ENCODE measurements around the gene RABGAP1L.

RABGAP1L gene

DNA sequence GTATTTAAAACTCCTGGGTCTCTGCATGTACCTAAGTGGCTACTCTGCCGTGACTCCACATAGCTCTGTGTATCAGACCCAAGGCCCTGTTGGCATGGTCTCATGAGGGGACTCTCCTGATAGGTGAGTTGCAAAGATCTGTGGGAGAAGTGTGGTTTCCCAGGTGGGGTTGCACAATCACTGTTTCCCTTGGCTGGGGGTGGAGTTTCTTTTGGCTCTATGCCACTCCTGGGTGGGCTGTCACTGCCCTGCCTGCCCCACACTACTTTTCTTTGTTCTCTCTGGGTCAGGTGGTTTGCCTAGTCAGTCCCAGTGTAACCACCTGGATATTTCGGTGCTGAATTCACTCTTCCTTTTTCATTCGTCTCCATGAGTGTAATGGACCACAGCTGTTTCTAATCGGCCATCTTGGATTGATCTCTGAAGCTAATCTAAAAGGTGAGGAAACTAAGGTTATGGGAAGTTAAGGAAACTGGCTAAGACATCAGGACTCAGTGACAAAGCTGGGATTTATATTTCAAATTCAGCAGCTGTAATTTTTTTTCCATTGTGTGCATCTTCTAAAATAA, 743.3 kb downstream of the RABGAP1L start:
- no peak for DNase-seq

DNA sequence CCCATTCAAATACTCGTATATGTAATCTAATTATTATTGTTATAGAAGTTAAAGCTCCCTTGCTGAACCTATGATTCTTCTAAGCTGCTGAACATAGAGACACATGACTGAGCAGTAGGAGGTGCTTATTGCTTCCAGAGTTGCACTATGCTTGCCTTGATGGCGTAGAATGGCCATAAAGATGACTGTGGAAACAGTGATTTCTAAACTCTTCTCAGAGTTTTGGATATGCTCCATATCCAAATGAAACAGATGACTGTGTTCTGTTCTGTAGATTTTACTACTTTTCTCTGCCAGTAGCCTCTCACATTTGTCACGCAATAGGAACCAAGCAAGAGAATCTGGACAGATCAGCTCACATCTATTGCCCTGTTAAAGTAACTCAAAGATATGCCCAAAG, 752.3 kb downstream of the RABGAP1L start:
- DNase-seq = no peak

DNA sequence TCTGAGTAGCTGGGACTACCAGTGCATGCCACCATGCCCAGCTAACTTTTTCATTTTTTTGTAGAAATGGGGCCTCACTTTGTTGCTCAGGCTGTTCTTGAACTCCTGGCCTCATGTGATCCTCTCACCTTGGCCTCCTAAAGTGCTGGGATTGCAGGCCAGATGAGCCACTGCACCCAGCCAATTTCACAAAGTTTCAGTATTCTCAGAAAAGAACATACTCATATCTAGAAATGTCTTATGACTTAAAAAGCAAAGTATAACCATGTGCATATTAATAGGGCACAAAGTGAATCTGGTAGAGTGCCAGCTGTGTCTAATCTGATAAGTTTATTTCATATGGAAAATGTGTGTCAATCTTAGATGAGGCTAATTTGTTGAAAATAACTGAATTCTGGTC, 752.9 kb downstream of the RABGAP1L start:
- DNase-seq = no peak

DNA sequence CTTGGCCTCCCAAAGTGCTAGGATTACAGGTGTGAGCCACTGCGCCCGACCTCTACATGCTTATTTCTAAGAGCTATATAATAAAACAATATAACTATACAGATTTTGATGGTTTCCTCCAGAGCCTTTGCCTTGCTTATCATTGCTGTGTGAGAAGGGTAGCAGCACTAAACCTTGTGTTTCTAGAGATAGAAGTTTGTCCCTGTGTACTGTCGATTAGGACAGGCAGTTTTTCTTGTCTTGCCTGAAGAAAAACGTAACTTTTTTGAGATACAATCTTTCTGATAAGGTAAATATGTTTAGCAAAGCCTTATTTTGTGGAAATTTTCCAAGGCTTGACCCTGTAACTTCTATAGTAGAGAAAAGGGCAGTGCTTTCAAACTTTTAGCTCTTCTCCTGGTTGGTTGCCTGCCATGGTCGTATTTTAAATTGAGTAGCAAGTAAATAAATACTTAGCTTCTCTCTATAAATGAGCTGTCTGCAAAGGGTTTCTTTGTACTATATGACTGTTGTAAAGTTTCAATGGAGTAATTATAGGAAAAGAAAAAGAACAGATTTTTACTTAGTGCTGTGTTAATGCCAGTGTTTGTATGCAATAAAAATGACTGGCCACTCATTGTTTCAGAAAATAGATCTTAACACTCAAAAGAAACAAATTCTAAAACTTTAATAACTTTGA, 754.0 kb downstream of the RABGAP1L start:
- DNase-seq = no peak

DNA sequence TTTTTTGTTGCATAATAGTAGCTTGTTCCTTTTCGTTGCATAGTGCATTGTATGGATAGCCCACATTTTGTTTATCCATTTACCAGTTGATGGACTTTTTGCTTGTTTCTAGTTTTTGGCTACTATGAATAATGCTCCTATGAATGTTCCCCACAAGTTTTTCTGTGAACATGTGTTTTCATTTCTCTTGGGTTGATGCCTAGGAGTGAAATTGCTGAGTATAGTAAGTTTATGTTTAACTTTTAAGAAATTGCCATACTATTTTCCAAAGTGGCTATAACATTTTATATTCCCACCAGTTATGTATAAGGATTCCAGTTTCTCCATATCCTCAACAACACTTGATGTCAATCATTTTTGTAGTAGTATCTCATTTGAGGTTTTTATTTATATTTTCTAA, 755.7 kb downstream of the RABGAP1L start:
- no peak for DNase-seq

DNA sequence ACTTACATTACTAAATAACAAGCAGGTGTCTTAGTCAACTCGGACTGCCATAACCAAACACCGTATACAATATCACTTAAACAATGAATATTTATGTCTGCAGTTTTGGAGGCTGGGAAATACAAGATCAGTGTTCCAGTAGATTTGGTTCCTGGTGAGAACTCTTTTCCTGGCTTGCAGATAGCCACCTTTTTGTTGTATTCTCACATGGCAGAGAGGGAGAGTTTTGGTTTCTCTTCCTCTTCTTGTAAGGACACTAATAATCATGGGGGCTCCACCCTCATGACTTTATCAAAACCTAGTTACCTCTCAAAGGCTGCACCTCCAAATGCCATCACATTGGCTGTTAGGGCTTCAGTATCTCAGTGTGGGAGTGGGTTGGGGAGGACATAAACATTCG, 757.5 kb downstream of the RABGAP1L start:
- no peak for DNase-seq

DNA sequence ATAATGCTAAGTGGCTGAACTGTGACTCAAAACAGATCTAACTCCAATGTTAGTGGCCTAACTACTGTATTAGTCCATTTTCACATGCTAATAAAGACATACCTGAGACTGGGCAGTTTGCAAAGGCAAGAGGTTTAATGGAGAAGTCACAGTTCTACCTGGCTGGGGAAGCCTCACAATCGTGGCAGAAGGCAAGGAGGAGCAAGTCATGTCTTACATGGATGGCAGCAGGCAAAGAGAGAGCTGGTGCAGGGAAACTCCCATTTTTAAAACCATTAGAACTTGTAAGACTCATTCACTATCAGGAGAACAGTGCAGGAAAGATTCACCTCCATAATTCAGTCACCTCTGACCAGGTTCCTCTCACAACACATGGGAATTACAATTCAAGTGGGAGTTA, 760.8 kb downstream of the RABGAP1L start:
- no peak for DNase-seq

DNA sequence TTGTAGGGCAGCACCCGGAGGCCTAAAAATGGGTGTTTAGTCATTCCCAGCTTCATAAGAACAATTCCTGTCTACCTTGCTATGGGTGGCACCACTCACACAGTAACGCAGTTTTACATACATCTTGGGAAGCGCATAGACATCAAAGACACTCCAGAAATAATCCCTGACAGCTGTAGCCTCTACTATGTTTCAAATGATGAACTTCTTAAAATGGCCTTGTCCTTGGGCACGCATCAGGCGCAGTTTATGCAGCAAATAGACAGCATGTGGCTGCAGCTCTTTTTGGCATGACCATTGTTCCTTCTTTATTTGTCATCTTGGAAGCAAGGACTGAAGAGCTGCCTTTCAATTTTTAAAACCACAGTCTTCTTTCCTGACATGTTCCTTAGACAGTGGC, 762.8 kb downstream of the RABGAP1L start:
- DNase-seq = no peak

DNA sequence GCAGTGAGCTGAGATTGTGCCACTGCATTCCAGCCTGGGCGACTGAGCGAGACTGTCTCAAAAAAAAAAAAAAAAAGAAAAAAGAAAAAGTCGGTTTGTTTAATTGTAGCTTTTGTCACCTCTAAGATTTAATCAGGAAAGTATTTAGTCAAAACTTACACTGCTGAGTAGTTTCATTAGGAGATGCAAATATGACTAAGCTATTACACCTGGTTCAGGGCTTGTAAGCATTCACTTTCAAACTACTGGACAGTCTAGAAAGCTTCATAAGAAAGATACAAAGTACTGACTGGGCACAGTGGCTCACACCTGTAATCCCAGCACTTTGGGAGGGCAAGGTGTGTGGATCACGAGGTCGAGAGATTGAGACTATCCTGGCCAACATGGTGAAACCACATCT, 764.5 kb downstream of the RABGAP1L start:
- DNase-seq = no peak

DNA sequence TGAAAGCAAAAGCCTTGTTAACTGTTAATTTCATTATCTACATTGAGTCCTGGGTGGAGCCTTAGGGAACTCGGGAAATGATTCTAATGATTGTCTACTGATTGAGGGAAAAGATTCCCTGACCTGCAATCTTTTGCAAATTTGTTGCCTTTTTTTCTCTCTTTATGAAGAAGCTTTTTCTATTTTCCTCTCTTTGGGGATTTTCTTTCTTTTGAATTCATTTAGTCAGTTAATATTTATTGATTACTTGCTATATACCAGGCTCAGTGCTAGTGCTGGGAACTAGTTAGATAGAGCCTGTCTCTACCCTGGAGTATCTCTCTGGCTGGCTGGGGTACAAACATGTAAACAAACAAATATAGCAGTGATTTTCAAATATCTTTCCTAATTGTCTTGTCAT, 769.2 kb downstream of the RABGAP1L start:
- DNase-seq = no peak

DNA sequence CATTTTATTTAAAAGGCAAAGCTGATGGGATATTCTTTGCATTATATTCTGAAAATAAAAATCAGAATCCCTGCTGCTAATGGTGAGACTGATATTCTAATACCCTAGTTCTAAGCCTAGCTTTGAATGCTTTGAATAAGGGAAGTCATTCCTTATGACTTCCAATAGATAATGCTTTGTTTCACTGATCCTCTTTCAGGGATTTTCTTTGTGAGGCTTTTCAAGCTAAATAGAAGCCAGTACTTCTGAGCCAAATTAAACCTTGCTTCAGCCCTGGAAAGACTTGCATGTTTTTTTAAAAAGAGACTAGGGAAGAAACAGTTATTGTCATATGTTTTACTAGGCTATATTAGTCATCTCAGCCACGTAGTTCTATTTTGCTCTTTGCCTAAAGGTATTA, 771.9 kb downstream of the RABGAP1L start:
- DNase-seq = no peak

DNA sequence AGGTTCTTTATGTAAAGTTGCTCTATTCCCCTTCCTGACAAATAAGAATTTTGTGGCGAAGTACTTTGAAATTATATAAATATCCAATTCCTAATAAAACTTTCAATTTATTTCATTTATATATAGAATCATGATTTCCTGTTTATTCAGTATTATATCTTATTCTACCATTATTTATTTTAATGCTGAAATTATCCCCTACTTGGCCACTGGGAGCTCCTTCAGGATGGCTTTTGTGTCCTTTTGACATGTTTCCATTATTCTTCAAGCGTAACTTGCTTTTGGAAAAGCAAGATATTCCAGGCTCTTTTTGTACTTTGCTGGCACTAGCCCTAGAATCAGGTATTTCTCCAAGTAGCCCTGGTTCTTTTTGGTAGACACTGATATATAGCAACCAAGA, 773.3 kb downstream of the RABGAP1L start:
- DNase-seq = no peak

DNA sequence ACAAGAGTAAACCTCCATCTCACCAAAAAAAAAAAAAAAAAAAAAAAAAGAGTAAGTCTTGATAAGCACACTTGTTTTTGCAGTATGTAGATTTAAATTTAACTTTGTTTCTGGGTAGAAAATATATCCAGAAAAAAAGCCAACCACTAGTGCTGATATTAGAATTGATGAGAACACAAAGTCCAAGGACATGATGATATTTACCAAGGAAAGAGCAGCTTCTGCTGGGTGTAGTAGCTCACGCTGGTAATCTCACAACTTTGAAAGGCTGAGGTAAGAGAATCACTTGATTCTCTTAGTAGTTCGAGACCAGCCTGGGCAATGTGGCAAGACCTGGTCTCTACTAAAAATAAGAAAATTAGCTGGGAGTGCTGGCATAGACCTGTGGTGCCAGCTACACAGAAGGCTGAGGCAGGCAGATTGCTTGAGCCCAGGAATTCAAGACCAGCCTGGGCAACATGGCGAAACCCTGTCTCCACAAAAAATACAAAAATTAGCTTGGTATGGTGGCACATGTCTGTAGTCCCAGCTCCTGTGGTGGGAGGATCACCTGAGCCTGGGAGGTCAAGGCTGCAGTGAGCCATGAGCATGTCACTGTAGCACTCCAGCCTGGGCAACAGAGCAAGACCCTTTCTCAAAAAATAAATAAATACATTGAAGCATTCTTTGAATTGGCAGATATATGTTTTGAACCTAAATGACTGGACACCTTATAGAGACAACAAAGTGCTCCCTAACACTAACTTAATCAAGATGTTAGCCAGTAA, 776.8 kb downstream of the RABGAP1L start:
- no peak for DNase-seq

DNA sequence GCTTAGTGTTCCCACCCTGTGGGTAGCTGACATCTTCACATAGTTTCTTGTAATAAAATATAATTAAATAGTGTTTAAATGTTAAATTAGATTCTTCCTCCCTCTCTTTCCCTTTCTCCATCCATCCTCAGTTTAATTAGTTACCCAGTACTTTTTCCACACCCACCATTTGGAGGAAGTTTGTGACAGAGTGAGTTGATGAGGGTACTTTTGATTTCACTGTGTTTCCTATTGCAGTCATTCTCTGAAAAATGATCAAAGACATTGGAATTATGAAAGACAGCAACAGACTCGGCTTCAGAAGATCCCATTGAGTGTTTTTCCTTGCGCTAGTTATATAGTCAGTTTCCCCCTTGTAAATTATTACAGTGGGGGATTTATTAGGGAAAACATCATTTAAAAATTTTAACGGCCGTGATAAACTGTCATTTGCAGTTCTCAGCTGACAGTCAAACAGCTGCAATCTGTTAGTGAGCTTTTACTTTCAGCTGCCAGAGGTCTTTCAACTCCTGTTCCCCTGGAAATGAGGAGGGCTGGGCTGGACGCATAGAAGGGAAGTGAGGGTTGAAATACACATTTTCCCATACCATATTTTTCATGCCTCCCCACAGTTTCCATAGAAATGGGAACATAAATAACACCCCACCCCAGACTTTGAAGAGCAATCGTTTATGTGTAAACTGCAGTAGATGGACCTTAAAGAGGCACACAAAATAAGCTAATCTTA, 779.1 kb downstream of the RABGAP1L start:
- DNase-seq = no peak

DNA sequence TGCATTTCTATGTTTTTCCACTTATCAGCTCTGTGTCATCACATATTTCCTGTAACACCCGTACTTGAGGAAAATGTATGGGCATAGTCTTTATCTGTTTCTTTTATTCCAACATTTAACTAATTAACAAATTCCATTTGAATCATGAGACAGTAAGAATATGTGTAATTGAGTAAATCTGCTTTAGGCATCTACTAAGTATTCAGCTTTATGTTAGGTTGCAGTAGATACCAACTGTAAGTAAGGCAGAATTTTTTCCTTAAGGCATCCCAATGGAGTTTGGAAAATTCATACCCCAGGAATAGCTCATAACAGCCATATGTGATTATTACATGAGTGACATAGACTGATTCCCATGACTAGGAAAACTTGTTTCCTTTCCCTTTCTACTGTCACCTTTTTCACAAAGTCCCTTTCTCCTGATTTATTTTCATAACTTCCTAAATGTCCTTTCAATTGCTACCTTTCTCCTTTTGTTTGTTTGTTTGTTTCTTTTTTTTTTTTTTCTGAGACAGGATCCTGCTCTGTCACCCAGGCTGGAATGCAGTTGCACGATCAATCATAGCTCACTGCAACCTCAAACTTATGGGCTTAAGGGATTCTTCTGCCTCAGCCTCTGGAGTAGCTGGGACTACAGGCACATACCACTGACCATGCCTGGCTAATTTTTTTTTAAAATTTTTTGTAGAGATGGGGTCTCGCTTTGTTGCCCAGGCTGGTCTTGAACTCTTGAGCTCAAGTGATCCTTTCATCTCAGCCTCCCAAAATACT, 780.6 kb downstream of the RABGAP1L start:
- DNase-seq = no peak

DNA sequence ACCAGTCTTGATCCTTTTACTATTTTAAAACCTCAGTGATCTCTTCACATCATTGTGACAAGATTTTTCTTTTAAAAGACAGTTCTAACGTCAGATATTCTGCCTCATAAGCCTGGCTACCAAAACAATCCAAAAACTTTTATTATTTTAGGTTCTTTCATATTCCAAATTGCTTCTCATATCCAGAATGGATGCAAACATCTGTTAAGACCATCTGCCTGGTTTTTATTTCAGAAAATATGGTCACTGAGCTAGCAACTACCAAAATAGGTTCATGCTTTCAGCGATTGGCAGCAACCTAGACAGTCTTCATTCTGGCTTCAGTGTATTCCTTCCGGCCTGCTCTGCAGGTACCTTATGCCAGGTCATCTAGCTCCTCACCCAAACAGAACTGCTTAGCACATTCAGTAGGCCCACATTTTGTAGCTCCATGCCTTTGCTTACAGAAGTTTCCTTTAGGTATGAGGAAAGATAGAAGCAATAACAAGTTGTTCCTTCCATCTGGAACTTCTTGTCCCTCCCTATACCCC, 781.4 kb downstream of the RABGAP1L start:
- no peak for DNase-seq

DNA sequence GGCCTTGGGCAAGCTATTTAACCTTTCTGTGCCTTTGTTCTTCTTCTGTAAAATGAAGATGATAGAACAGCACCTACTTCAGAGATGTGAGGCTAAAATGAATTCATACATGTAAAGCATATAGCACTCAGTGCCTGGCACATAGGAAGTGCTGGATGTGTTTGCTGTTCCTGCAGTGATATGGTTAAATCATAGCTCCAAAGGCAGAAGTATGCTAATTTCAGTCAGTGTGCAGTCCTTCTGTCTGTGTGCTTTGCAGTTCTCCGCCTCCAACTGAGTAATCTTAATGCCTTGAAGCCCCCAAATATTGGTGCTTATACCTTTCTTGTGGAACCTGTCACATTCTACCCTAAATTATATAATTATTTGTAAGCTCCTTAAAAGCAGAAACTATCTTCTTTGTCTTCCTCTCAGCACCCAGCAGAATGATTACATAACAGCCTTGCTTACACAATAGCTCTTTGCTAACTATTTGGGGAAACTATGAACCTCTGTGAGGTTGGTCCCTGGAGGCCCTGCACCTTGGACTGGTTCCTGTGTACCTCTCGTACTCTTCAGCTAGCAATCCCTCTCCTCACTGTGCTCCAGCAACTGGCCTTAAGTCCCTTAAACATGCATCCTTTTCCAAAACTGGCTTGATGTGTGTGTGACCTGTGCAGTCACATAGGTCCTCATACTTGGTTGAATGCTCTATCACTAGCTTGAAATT, 783.4 kb downstream of the RABGAP1L start:
- DNase-seq = no peak

DNA sequence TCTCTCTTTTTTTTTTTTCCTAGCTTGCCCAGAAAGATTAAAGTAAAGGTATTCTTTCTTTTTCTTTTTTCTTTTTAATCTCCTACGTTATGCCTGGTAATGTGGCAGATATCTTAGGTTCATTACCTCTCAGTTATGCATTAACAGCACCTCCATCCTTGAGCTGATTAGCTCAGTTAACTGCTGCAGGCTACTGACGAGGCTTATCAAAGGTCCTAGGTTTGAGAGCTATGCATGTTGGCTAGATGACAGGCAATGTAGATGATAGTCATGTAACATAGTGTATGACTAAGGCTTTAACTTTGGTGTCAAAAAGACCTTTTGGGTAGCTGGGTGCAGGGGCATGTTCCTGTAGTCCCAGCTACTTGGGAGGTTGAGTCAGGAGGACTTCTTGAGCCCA, 786.7 kb downstream of the RABGAP1L start:
- DNase-seq = no peak

DNA sequence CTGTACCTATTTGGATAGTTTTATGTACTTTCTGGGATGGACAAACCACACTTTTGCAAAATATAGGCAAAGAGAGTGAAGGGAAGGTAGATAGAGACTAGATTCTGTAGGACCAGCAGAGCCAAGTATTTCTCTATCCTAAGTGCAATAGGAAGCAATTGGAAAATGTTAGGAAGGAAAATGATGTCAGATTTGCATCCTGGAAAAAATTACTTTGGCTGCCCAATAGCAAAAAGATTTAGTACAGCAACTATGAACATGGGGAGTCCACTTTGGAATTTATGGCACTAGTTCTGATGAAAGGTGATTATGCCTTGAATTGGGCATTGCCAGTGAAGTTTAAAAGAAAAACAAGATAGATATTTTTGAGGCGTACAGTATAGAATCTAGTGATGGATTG, 789.7 kb downstream of the RABGAP1L start:
- no peak for DNase-seq

DNA sequence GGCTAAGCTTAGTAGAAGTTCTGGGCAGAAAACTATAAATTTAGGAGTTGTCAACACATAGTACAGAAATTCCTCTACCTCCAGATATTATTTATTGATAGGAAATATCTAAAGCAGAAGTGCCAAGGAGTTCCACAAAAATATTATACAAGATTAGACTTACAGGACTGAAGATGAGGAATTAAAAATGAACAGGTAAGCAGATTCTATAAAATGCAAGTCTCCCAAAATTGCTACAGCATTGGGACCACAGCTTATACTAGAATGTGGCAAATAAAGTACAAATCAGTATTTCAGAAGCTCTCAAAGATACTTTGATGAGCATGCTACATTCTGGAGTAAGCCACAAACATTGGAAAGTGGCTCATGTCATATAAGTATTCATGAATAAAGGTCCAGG, 790.3 kb downstream of the RABGAP1L start:
- no peak for DNase-seq

DNA sequence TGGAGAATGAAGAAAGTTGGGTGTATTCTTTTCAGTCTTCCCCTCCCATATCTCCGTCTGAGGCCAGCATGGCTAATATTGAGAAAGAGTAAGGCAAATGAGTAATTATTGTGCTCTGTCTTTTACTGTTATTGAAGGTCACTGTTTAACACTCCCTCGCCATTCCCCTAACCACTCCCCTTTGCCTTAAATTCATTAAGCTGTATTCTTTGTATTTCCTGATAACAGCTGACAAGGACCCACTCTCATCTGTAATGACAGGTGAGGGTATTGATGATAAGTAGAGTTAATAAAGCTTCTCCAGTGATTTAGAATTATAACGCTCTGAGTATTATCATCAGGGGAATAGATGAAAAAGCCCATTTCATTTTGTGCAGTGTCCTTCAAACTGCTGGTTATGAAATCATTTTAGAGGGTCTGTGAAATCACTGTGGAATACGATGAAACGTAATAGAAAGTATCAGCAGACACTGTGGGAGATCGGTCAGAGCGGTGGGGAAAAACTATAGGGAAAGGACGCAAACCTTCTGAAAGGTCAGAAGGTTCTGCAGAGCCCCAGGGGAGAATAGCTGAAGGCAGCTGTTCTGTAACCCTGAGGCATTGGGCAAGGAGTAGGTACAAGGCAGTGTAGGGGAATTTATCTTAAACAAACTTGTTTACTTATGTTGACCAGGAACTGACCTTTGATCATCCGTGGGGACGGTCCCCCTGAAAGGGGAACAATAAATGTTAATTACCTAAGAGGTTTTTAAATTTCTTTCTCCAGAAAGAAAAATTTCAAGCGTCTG, 794.2 kb downstream of the RABGAP1L start:
- DNase-seq = no peak

All from NCI-H1105 (cell line).